Posterior vena cava (tissue), 2 donors: ENCODE results near the gene COL27A1. TPM values are rescaled to one million over a fixed set of nuclear protein-coding genes. Genes with fewer than 3 reads are reported as not detected.
A peak's percentile ranks its signal among the peaks of the same experiment; 100 is the strongest.

Experiments
- DNase-seq: peaks from one replicate; pipeline ENCODE4 v3.0.0-alpha.2; 2020; ENCODE audit warnings: low spot score
- intact Hi-C, 2 donors: fragments of 100-400 bp; cut with DNase I; formaldehyde crosslinking; loops; one replicate each; pipeline versions ENCODE4 v1.14.1 to v1.14.2; 2022 to 2023
- total RNA-seq, 2 donors: library from RNA; stranded (reverse); fragmentation: NEBNext Ultra II Directional; extraction: Animal tissue kit (Norgen Biotek cat#: 25700); gene quantifications; one replicate each; pipeline ENCODE4 v1.2.1, GENCODE V29; 2021
- donor health status: DM: yes; HTN: yes; CAD: no.
- donor health status: DM: yes; HTN: yes; CAD: no.

The COL27A1 gene
- total RNA-seq, 2 donors from 2014 or later, result 6.7 to 8.1 TPM

DNA sequence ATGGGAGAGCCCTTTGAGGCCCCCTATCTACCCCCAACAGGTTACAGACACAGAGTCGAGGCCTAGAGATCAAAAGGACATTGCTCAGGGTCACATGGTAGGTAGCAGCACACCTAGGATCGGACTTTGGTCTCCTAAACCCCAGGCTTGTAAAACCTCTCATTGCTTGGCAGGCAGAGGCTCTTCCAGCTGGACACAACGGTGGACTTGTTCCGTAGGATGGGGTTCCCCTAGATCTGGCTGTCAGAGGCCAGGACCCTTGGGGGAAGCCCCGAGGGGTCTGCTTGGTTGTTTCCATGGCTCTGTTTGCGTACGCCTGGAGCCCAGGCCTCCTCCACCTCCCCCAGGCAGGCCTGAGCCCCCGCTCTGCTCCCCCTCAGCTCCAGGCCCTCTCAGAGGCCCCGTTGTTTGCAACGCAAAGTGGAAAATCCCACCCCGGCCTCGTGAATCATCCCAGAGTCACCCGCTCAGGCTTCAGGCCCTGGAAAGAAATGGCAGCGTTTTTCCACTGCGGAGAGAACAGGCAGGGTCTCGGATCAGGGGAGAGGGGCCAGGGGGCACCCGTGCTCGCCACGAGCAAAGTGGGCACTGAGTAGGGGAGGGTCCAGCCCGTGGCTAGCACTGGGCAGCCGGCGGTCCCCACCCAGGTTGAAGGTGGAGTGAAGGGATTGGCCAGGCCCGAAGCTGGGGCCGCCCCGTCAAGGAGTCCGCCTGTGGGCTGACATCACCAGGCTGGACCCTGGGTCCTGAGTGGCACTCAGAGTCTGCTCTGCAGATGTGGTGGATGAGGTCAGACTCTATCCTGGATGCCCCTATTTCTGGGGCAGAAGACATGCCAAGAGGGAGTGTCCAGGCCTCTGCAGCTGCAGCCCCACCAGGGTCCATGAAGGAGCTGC is 19.8 kb downstream of the COL27A1 start:
- intact Hi-C loops, result loop anchor here in 1 of 2 donors (5.0 kb wide), 1 partner anchor 923 kb away; no protein-coding TSS in a partner anchor
- no peak for DNase-seq

DNA sequence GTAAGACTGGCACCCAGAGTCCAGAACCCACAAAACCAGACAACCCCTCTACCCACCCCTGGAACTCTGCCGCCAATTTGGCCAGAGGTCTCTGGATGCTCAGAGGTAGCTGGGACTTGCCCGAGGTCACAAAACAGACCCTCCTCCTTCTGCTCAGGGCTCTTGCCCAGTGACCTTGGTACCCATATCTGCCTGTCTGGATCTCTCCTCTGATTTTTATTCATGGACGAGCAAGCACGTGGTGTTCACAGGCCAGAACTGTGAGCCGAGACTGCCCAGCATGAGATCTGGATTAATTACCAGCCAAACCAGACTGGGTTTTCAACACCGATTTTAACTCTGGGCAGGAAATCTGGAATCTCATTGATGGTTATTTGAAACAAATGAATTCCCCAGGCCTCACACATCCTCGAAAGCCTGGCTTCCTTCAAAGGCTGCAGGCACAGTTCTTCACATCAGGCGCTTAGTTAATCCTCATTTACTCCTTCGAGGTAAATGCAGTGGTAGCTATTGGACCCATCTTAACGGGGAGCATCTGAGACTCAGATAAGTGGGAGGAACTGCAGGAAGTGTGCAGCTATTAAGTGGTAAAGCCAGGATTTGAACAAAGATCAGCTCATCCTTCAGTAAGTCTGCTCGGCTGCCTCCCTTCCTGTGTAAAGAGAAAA is 21.4 kb downstream of the COL27A1 start:
- intact Hi-C loops, result no loop called here
- DNase-seq, result peak; percentile 9

GRCh38 chr9:114177423-114178064 is 22.2 kb downstream of the COL27A1 start:
- intact Hi-C loops, result no loop called here
- peak; percentile 10 for DNase-seq

- DNase-seq, result peak; percentile 36
- intact Hi-C loops, result no loop called here
These were observed 22.7 kb downstream of the COL27A1 start for GRCh38 chr9:114178076-114178475.

GRCh38 chr9:114178756-114179450 is 23.6 kb downstream of the COL27A1 start:
- intact Hi-C loops, result no loop called here
- DNase-seq, result peak; percentile 43

GRCh38 chr9:114179516-114179915 is 24.2 kb downstream of the COL27A1 start:
- DNase-seq, result no peak
- intact Hi-C loops, result no loop called here

DNA sequence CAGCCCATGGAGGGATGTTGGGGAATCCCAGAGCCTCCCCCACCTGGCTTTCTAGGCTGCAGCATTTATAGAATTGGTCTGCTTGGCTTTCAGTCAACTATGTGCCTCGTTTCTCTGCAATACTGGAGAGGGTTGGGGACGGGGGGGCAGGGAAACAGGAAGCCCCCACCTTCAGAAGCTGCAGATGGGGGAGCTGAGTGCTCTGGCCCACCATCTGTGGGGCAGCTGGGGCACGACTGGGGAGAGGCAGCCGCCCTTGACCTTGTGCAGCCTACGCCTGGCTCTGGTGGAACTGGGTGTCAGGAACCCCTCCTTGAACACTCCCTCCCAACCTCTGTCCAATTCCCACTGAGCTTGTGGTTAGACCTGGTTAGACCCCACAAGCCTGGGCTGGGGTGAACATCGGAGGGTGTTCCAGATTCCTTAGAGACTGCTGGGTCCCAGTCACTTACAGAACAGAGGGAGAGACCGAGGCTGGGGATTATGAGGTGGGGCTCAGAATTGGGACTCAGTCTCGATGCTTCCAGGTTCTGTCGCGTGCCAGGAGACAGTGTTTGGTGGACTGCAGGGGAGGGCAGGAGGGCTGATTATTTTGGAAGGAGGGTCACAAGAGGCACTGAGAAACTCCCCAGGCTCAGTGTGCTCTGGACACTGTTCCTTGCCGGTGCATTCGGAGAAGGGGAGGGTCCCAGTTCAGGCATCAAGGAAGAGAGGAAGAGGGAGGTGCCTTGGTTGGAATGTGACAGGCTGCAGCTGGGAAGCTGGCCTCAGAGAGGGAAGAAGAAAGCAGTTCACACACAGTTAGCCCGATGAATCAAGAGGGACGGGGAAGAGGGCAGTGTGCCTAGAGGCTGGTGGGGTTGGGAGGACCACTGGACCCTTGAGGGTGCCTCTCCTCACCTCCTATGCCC is 25.6 kb downstream of the COL27A1 start:
- intact Hi-C loops, result loop anchor here (2.0 to 5.0 kb wide), 2 partner anchors 61 to 66 kb away; no protein-coding TSS in a partner anchor
- peak; percentile 56 for DNase-seq

- DNase-seq, result peak; percentile 10
- intact Hi-C loops, result loop anchor here (2.0 to 5.0 kb wide), 2 partner anchors 60 to 65 kb away; no protein-coding TSS in a partner anchor
These were observed 26.5 kb downstream of the COL27A1 start for GRCh38 chr9:114181607-114182409.

GRCh38 chr9:114183006-114183405 is 27.7 kb downstream of the COL27A1 start:
- intact Hi-C loops, result loop anchor here in 1 of 2 donors (5.0 kb wide), 1 partner anchor 59 kb away; no protein-coding TSS in a partner anchor

DNA sequence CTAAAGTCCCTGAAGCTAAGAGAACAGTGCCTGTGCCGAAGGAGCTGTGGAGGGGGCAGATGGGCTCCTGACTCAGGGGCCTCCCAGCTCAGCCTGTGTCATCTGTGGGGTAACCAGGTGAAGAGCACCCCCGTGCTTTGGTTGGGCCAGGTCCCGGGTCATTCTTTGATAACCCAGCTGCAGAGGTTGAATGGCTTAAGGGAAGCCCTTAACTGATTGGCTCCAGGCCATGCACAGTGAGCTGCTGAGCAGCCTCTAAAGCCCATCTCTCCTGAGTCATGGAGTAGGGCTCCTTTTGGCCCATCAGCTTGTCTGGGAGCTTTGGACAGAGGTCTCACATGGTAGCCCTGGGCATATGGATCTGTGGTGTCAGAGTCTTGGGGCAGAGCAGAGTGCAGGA is 28.7 kb downstream of the COL27A1 start:
- intact Hi-C loops, result loop anchor here in 1 of 2 donors (5.0 kb wide), 1 partner anchor 58 kb away; no protein-coding TSS in a partner anchor
- peak; percentile 51 for DNase-seq

More at GRCh38 chr9:114183006-114183405, 27.7 kb downstream of the COL27A1 start:
- DNase-seq, result peak; percentile 59

DNA sequence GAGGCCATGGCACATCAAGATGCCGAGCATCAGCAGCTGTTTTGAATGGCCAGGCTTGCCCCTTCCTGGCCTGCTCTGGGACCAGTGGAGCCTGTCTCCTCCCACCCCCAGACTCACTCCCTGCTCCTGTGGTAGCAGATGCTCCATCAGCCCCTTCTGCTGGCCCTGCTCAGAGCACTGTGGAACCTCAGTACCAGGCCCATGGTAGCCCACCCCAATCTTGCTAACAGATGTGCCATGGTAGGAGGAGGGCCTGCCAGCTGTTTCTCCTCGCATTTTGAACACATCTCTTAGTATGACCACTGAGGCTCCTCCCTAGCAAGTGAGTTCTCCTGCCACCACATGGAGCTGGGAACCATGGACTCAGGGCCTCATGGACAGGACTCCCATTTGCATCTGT is 29.5 kb downstream of the COL27A1 start:
- intact Hi-C loops, result loop anchor here (5.0 kb wide), 2 partner anchors 57 to 812 kb away; no protein-coding TSS in a partner anchor
- peak; percentile 30 for DNase-seq

GRCh38 chr9:114185570-114186490 is 30.5 kb downstream of the COL27A1 start:
- DNase-seq, result no peak
- intact Hi-C loops, result loop anchor here in 1 of 2 donors (5.0 kb wide), 1 partner anchor 811 kb away; no protein-coding TSS in a partner anchor

DNA sequence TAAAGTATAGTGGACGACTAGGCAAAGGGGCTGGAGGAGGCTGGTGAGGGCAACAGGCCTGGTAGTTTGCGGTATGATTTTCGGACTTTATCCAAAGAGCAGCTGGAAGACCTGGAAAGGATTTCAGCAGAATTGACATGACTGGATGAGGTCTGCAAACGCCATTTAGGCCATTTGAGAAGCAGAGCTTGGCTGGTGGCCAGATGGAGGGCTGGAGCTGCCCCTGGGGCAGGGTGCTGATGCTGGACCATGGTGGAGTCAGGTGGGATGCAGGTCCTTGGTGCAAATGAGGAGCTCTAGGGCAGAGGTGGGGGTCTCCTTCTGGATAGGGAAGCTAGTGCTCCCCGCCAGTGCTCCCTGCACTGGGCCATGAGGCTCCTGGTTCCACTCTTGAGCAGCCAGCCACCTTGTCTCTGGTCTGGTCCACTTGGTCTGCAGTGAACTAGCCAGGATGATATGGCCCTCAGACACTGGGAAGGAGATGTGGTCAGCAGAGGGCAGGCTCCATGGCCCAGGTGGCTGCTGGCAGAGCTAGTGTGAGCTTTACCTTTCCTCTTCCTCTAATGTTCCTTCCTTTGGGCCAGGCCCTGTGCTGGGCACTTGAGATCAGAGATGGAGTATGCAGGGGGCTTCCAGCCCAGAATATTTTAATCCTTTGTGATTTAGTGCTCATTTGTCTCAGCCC is 31.4 kb downstream of the COL27A1 start:
- intact Hi-C loops, result loop anchor here in 1 of 2 donors (5.0 kb wide), 1 partner anchor 811 kb away; no protein-coding TSS in a partner anchor
- DNase-seq, result no peak

DNA sequence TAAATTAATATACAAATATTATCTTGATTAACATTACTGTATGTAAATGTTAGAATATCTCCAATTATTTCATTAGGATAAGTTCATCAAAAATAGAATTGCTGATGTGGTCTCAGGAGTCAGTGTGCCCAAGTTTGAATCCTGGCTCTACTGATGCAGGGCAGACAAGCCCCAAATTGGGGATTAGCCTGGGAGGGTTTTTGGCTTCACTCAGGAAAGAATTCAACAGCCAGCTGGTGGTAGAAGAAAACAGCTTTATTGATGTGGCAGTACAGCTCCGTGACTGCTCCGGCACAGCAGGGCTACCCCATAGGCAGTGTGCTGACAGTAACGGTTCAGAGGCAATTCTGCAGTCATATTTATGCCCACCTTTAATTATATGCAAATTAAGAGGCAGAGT is 32.5 kb downstream of the COL27A1 start:
- intact Hi-C loops, result loop anchor here in 1 of 2 donors (5.0 kb wide), 1 partner anchor 809 kb away; no protein-coding TSS in a partner anchor
- peak; percentile 16 for DNase-seq
